Activated B cell treated with CpG ODN at 0.5 μM for 24 hours (primary cell): ENCODE results near the gene SLC38A3. TPM values are rescaled to one million over a fixed set of nuclear protein-coding genes. Genes with fewer than 3 reads are reported as not detected.

Experiments used
- ATAC-seq: fragments of 200-7000 bp; cut with Tn5 transposase; one replicate; pipeline ENCODE4 v1.10.0; 2021; ENCODE audit warnings: low read depth, mild to moderate bottlenecking, moderate library complexity
- CTCF ChIA-PET: fragments of 350-600 bp; sonication (Branson Sonifier 250); formaldehyde crosslinking; loops from one replicate; lab custom pipeline; 2021; ENCODE audit warnings: antibody characterized with exemption; lab: Charles Lee
- POLR2A ChIA-PET: fragments of 350-600 bp; sonication (Branson Sonifier 250); formaldehyde crosslinking; loops from one replicate; lab custom pipeline; 2021; ENCODE audit warnings: antibody characterized with exemption; lab: Charles Lee
- DNase-seq: peaks from one replicate; pipeline ENCODE4 v3.0.0; 2022
- H3K27ac Mint-ChIP-seq: one replicate; pipeline ENCODE4 v1.8.0; 2020; ENCODE audit warnings: mixed read lengths
- H3K27me3 Mint-ChIP-seq: one replicate; pipeline ENCODE4 v1.8.0; 2021; ENCODE audit warnings: mixed read lengths
- H3K36me3 Mint-ChIP-seq: one replicate; pipeline ENCODE4 v1.8.0; 2021; ENCODE audit warnings: low read depth, mixed read lengths
- H3K4me1 Mint-ChIP-seq: one replicate; pipeline ENCODE4 v1.8.0; 2021; ENCODE audit warnings: mixed read lengths
- H3K4me3 Mint-ChIP-seq: one replicate; pipeline ENCODE4 v1.8.0; 2020; ENCODE audit warnings: mild to moderate bottlenecking, mixed read lengths
- H3K9me3 Mint-ChIP-seq: one replicate; pipeline ENCODE4 v1.8.0; 2020; ENCODE audit warnings: mixed read lengths
- intact Hi-C: fragments of 100-400 bp; cut with micrococcal nuclease; formaldehyde crosslinking; loops from one replicate; pipeline ENCODE4 v1.15.1; 2024
- total RNA-seq: library from RNA; stranded (reverse); gene quantifications from 2 replicates; pipeline ENCODE4 v1.2.3, GENCODE V29; 2022
- TF ChIP-seq, protein P1 (sequence below): fragments of 200-600 bp; IDR thresholded peaks from one replicate; pipeline ENCODE4 v1.8.0; 2022; ENCODE audit warnings: antibody characterized with exemption, mild to moderate bottlenecking

The SLC38A3 gene
- total RNA-seq, 1 donor from 2014 or later, result not detected

DNA sequence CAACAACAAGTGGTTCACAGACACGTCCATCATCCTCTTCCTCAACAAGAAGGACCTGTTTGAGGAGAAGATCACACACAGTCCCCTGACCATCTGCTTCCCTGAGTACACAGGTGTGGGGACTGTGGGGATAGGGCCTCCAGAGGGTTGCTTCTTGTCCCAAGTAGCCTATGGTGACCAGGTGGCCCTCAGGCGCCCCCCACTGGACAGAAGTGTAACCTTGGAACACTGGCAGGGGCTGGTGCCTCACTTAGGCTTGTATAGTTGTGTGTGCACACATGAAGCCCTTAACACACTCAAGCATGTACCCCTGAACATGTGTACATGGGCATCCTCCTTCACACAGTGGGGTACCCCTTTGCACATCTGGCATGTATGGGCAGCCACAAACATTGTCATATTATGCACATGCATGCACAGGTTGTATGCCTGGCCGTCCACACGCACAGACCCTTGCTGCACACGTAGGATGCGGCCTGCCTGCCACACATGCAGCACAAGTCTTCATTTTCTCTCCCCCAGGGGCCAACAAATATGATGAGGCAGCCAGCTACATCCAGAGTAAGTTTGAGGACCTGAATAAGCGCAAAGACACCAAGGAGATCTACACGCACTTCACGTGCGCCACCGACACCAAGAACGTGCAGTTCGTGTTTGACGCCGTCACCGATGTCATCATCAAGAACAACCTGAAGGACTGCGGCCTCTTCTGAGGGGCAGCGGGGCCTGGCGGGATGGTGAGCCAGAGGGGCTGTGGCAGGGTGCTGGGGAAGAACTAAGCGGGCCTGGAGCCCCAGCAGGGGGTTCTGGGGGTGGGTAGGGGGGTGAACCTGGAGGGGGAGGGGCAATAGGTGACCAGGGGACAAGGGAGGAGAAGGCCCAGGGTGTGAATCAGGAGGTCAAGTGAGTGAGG is 52.2 kb downstream of the SLC38A3 start:
- no peak overlapping the region for H3K27ac Mint-ChIP-seq
- H3K4me1 Mint-ChIP-seq, result peaks cover 11% of the 10 kb centered on the region

DNA sequence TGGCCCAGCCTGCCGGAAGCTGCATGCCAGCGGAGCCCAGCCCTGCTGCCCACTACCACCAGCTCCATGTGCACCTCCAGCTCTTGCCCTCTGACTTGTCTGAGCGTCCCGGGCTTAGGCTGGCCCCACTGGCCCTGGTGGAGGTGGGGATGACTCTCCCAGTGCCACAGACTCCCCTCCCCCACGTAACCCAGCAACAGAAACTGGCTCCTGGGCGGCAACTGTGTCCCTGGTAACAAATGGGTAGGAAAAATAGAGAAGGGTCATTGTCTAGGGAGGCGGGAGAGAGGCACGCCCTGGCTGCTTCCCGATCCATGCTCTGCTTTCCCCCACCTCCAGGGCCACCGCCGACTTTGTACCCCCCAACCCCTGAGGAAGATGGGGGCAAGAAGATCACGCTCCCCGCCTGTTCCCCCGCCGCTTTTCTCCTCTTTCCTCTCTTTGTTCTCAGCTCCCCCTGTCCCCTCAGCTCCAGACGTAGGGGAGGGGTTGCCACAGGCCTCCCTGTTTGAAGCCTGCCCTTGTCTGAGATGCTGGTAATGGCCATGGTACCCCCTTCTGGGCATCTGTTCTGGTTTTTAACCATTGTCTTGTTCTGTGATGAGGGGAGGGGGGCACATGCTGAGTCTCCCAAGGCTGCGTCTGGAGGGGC is 53.1 kb downstream of the SLC38A3 start:
- Mint-ChIP-seq H3K36me3 (peaks cover 53% of the 10 kb centered on the region), H3K27me3 (no peaks in the 10 kb centered on the region), H3K4me1 (peaks cover 11% of the 10 kb centered on the region), H3K27ac (no peak overlapping the region), H3K4me3 (no peak overlapping the region), H3K9me3 (no peaks in the 10 kb centered on the region)
- TF ChIP-seq, protein P1, sequence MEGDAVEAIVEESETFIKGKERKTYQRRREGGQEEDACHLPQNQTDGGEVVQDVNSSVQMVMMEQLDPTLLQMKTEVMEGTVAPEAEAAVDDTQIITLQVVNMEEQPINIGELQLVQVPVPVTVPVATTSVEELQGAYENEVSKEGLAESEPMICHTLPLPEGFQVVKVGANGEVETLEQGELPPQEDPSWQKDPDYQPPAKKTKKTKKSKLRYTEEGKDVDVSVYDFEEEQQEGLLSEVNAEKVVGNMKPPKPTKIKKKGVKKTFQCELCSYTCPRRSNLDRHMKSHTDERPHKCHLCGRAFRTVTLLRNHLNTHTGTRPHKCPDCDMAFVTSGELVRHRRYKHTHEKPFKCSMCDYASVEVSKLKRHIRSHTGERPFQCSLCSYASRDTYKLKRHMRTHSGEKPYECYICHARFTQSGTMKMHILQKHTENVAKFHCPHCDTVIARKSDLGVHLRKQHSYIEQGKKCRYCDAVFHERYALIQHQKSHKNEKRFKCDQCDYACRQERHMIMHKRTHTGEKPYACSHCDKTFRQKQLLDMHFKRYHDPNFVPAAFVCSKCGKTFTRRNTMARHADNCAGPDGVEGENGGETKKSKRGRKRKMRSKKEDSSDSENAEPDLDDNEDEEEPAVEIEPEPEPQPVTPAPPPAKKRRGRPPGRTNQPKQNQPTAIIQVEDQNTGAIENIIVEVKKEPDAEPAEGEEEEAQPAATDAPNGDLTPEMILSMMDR, result no peak
- intact Hi-C loops, result no loop called here
- DNase-seq (no peak), ATAC-seq (no peak)
- ChIA-PET POLR2A (interaction anchor here (0.7 to 1.6 kb wide), 4 partner anchors 12 to 1817 kb away, joined by 3 to 8 read pairs (median 4); partner anchors contain the start of gene GNAI2), CTCF (interaction anchor here (1.3 to 4.4 kb wide), 3 partner anchors 10 to 79 kb away, joined by 3 to 34 read pairs (median 4); no protein-coding TSS in a partner anchor)

More for the DNA sequence above, 52.2 kb downstream of the SLC38A3 start:
- DNase-seq (no peak), ATAC-seq (no peak)
- CTCF ChIA-PET, result interaction anchor here (0.8 to 4.4 kb wide), 5 partner anchors 9 to 62 kb away, joined by 3 to 34 read pairs (median 4); no protein-coding TSS in a partner anchor
- intact Hi-C loops, result no loop called here
- Mint-ChIP-seq H3K36me3 (peaks cover 59% of the 10 kb centered on the region), H3K27me3 (no peaks in the 10 kb centered on the region), H3K4me3 (no peak overlapping the region), H3K9me3 (no peaks in the 10 kb centered on the region)
- TF ChIP-seq, protein P1, result no peak
- POLR2A ChIA-PET, result no interaction called here

DNA sequence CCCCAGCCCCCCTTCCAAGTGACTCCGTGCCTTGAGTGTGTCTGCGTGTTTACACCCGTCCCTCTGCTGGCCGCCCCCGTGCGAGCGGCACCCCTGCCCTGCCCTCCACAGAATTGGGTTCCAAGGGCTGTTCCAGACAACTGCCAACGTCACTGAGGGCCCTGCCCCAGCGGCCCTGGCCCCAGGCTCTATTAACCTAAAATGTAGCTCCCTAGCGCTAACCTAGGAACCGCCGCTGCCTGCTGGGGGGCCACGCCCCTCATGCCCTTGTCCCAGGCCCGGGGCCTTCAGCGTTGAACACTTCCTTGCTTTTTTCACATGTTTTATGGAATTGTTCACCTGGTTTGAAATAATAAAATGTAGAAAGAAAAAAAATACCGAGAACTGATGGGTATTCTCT is 53.9 kb downstream of the SLC38A3 start:
- TF ChIP-seq, protein P1, result no peak
- CTCF ChIA-PET, result interaction anchor here (1.3 to 4.4 kb wide), 5 partner anchors 11 to 78 kb away, joined by 3 to 34 read pairs (median 8); no protein-coding TSS in a partner anchor
- ATAC-seq (no peak), DNase-seq (no peak)
- no peak overlapping the region for H3K27ac Mint-ChIP-seq
- H3K4me1 Mint-ChIP-seq, result peaks cover 7% of the 10 kb centered on the region
- intact Hi-C loops, result no loop called here
- POLR2A ChIA-PET, result interaction anchor here (0.7 to 1.6 kb wide), 4 partner anchors 12 to 1818 kb away, joined by 3 to 8 read pairs (median 4); partner anchors contain the start of gene GNAI2
- H3K36me3 Mint-ChIP-seq, result peaks cover 45% of the 10 kb centered on the region
- no peaks in the 10 kb centered on the region for H3K27me3 Mint-ChIP-seq
- H3K9me3 Mint-ChIP-seq, result no peaks in the 10 kb centered on the region
- no peak overlapping the region for H3K4me3 Mint-ChIP-seq

DNA sequence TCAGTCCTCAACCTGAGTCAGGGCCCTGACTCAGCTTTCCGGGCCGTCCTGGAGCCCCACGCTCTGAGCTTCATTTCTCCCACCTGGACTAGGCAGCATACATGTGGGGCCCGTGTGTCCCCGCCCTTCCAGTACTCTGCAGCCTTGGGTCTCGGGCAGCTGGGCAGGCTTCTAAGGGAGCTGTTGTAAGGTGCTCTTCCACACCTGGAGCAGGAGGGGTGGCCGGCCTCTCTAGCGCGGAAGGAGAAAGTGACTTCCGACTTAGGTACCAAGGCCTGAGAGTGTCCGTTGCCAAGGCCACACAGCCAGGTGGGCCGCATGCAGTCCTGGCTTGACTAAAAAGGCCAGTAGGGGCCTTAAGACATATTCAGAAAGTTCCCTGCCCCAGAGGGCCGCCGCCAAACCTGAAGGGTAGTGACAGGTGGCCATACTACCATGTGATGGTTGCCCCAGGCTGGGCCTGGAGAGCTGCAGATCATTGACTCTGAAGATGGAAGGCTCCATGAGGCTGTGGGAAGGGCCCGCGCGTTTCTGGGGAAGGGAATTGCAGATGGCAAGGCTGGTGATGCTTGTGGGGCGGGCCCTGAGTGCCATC is 54.5 kb downstream of the SLC38A3 start:
- DNase-seq (no peak), ATAC-seq (no peak)
- Mint-ChIP-seq H3K27ac (peak overlapping the region; percentile 50), H3K4me1 (peaks cover 7% of the 10 kb centered on the region), H3K27me3 (no peaks in the 10 kb centered on the region), H3K9me3 (no peaks in the 10 kb centered on the region), H3K36me3 (peaks cover 42% of the 10 kb centered on the region), H3K4me3 (peak overlapping the region; percentile 67)
- intact Hi-C loops, result loop anchor here (1.0 kb wide), 6 partner anchors 13 to 65 kb away; partner anchors contain the start of gene IFRD2
- POLR2A ChIA-PET, result interaction anchor here (0.6 to 2.0 kb wide), 8 partner anchors 13 to 1584 kb away, joined by 3 to 12 read pairs (median 4); partner anchors contain the start of genes GNAI2 and IFRD2
- TF ChIP-seq, protein P1, result no peak
- CTCF ChIA-PET, result interaction anchor here (0.6 to 4.4 kb wide), 7 partner anchors 11 to 77 kb away, joined by 3 to 34 read pairs (median 5); no protein-coding TSS in a partner anchor
